ENCODE measurements around the gene NHLRC2.

DNA sequence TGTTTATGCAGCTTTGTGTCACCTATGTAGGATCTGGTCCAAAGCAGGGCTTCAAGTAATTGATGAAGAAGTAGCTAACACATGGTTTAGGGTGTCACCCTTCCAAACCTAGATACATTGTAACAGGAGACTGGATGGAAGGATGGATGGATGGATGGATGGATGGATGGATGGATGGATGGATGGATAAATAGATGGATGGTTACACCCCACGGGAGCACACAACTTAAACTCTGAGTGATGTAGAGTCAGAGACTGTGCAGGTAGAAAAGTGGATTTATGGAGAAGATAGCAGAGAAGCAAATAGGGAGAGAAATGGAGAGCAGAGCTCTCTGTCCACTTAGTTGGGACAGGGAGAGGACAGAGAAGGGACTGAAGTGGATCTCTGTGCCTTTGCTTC is 78.4 kb downstream of the NHLRC2 start:
- TF ChIP-seq EZH2phosphoT487 (IDR thresholded peaks at IDR 0.05; ENCODE audit: low read depth, severe bottlenecking, unreplicated experiment), result no peak
- TF ChIP-seq, protein P1, sequence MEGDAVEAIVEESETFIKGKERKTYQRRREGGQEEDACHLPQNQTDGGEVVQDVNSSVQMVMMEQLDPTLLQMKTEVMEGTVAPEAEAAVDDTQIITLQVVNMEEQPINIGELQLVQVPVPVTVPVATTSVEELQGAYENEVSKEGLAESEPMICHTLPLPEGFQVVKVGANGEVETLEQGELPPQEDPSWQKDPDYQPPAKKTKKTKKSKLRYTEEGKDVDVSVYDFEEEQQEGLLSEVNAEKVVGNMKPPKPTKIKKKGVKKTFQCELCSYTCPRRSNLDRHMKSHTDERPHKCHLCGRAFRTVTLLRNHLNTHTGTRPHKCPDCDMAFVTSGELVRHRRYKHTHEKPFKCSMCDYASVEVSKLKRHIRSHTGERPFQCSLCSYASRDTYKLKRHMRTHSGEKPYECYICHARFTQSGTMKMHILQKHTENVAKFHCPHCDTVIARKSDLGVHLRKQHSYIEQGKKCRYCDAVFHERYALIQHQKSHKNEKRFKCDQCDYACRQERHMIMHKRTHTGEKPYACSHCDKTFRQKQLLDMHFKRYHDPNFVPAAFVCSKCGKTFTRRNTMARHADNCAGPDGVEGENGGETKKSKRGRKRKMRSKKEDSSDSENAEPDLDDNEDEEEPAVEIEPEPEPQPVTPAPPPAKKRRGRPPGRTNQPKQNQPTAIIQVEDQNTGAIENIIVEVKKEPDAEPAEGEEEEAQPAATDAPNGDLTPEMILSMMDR (IDR thresholded peaks at IDR 0.05; ENCODE audit: poor library complexity), result no peak

Measured in hepatocyte (in vitro differentiated cells).